GM18867 (cell line): ENCODE data around the gene NRP2.
A peak's percentile ranks its signal among the peaks of the same experiment; 100 is the strongest.

Source experiments
- ATAC-seq: cut with Tn5 transposase; IDR thresholded peaks from one replicate; pipeline ENCODE4 v1.9.1; 2021; ENCODE audit warnings: mild to moderate bottlenecking, moderate library complexity; ENCODE audit not compliant: unreplicated experiment

NRP2 gene, protein sequence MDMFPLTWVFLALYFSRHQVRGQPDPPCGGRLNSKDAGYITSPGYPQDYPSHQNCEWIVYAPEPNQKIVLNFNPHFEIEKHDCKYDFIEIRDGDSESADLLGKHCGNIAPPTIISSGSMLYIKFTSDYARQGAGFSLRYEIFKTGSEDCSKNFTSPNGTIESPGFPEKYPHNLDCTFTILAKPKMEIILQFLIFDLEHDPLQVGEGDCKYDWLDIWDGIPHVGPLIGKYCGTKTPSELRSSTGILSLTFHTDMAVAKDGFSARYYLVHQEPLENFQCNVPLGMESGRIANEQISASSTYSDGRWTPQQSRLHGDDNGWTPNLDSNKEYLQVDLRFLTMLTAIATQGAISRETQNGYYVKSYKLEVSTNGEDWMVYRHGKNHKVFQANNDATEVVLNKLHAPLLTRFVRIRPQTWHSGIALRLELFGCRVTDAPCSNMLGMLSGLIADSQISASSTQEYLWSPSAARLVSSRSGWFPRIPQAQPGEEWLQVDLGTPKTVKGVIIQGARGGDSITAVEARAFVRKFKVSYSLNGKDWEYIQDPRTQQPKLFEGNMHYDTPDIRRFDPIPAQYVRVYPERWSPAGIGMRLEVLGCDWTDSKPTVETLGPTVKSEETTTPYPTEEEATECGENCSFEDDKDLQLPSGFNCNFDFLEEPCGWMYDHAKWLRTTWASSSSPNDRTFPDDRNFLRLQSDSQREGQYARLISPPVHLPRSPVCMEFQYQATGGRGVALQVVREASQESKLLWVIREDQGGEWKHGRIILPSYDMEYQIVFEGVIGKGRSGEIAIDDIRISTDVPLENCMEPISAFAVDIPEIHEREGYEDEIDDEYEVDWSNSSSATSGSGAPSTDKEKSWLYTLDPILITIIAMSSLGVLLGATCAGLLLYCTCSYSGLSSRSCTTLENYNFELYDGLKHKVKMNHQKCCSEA

DNA sequence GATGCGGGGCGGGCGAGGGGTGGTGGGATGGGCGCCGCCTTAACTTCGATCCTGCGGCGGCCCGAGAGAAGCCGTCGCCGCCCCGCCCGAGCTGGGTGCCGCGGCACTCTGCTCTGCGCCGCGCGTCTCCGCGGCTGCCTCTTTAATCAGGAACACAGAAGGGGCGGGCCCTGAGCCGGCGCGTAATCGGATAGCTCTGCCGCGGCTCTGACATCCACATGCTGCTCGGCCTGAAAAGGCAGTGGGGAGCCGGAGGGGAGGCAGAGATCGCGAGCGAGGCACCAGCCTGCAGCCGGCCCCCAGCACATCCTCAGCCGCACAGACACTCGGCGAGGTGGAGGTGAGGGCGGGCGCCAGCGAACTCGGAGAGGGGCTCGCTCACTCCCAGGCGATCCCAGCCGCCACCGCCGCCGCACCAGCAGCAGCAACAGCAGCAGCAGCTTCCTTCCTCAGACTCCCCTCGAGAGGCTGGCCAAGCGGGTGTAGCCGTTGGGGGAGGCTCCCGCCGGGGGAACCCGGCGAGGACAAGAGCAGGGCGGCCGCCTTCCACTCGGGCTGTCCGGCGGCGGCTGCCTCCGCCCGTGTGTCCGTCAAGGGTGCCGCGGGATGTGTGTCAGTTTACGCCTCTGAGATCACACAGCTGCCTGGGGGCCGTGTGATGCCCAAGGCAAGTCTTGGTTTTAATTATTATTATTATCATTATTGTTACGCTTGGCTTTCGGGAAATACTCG is at the start of gene NRP2:
Gene NRP2, plus strand, starts transcription at position 263 of the 732 bp plus-strand sequence. CDS start 790 bp downstream, outside the sequence.
- peak; percentile 76 for ATAC-seq

GRCh38 chr2:205633994-205634393 is 48.3 kb upstream of the NRP2 start:
- no peak for ATAC-seq

- no peak for ATAC-seq
Measured at GRCh38 chr2:205636549-205637319, 45.6 kb upstream of the NRP2 start.

DNA sequence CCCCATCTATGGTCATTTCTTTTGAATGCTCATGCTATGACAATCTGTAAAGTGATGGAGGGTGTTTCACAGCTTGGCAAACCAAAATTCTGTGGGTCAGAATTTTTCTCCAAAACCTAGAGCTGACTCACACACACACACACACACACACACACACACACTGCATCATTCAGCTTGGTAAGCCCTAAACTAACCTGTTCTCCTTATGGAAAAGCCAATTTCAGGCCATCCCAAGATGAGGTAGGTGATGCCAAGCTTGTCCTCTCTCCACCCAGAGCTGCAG is 45.0 kb upstream of the NRP2 start:
- ATAC-seq: no peak

DNA sequence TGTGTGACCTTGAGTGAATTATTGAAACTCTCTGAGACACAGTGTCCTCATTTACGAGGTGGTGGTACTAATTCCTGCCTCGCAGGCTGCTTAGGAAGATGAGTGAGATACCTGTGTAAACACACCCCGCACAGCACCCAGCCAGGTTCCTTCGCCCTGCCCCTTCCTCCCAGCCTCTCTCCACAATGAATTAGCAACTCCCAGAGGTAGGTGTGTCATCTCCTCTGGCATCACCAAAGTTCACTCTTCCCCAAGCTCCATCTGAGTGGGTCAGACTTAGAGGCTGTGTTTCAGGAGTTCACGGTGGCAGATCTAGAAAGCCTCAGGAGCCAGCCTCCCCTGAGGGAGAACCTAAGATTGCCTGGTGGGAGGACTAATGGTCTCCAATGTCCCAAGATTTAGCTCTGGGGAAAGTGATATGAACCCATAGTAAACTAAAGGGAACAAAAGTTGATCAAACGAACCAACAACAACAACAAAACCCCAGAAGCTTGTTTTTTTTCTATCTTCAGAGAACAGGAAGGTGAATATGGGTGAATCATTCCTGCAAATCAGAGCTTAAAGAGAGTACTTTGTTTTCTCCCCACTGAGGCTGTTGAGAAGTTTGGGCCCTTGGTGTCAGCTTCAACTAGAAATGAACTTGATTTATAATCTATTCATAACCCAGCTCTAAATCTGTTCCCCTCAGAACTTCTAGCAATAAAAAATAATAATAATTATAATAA is 44.4 kb upstream of the NRP2 start:
- no peak for ATAC-seq

DNA sequence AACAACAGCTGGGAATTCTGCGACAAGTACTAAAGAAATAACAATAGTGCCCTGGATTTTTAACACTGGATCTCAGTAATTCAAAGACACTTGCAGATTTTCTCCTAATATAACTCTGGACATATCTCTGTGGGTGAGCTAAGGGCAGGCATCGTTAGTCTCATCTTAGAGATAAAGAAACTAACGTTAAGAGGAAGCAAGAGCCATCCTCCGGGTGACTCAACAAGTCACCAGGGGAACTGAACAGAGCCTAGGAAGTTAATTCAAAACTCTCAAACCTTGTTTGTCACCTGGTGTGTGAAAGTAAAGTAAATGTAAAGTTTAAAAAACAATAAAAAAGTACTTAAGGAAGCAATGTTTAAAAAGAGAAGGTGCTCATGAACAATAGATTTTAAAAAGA is 41.6 kb upstream of the NRP2 start:
- ATAC-seq: peak; percentile 60

GRCh38 chr2:205642599-205643356 is 39.5 kb upstream of the NRP2 start:
- no peak for ATAC-seq

DNA sequence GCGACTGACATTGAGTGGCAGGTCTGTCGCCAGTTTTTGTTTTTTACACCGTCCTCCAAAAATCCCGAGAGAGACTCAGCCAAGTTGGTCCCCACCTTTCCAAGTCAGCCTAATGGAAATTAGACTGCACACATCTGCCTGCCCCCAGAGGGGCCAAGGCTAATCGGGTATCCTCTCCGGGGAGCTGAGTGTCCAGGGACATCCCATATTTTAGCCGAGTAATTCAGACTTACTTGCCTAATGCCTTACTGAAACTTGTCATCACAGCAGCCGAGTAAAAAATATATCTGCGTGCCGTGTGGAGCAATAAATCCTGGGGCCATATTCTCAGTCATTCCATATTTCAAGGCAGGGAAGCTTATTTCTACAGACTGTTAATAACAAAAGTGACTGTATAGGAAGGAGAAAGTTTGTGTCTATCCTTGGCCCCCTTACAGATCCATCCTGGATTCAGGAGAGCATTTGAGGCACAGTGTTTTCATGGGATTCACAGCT is 38.9 kb upstream of the NRP2 start:
- no peak for ATAC-seq

- ATAC-seq: no peak
Measured at GRCh38 chr2:205644018-205644417, 38.3 kb upstream of the NRP2 start.

GRCh38 chr2:205646680-205647079 is 35.6 kb upstream of the NRP2 start:
- ATAC-seq: peak; percentile 98

- no peak for ATAC-seq
Measured at GRCh38 chr2:205650450-205650849, 31.9 kb upstream of the NRP2 start.

- ATAC-seq: no peak
Measured at GRCh38 chr2:205650931-205651330, 31.4 kb upstream of the NRP2 start.

DNA sequence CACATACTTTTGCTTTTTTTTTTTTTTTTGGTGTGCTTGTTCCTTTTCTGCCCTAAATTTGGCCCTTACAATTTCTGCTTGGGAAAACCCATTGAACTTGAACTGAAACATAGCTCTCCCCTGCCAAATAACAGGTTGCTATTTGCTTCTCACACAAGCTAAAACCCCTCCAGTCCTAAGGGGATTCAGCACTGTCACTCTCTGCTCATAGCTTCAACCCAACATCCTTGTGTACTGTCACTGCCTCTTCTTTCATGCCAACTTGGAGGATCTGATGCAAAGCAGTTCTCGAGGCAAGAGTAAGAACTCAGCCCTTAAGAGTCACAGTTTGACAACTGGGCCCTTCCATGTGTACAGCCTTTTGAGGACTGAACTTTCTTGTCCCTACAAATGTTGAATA is 30.6 kb upstream of the NRP2 start:
- ATAC-seq: no peak

- no peak for ATAC-seq
Measured at GRCh38 chr2:205654878-205655605, 27.3 kb upstream of the NRP2 start.

- no peak for ATAC-seq
Measured at GRCh38 chr2:205655779-205656456, 26.4 kb upstream of the NRP2 start.

GRCh38 chr2:205656461-205656860 is 25.8 kb upstream of the NRP2 start:
- no peak for ATAC-seq

GRCh38 chr2:205656941-205657340 is 25.4 kb upstream of the NRP2 start:
- no peak for ATAC-seq

DNA sequence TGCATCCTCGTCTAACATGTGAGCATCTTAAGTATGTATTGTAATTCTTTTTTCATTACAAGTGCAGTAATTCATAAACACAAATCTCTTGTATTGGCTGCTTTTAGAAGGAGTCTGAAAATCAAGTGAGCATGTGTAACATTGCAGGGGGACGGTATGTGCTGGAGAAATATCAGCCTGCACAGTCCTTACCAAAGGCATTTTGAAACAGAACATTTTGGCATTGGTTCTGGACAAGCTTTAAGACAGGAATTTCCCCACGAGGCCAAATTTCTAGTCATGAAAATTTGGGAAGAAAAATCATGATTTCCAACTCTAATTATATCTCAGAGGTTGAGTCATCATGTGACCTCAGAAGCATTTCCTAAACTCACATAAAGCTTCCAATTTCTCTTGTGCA is 24.7 kb upstream of the NRP2 start:
- ATAC-seq: no peak
